Astrocyte (in vitro differentiated cells and primary cell): Measurements from ENCODE around the gene FAM3B. TPM values are rescaled to one million over a fixed set of nuclear protein-coding genes. Genes with fewer than 3 reads are reported as not detected.

Source experiments
- DNase-seq: peaks from one replicate; pipeline ENCODE4 v3.0.0-alpha.2; 2010; ENCODE audit warnings: low read depth
- FAIRE-seq: peaks from 2 replicates; lab custom pipeline; 2011; peaks lifted over from hg19 to GRCh38; lab: Jason Lieb, UNC
- H2AFZ ChIP-seq: 2 replicates; pipeline ENCODE4 v1.6.0; 2012; ENCODE audit warnings: low read depth, low read length, inconsistent platforms
- H3K27ac ChIP-seq: 2 replicates; pipeline ENCODE4 v1.5.1; 2011; ENCODE audit warnings: low read depth, low read length, inconsistent platforms
- H3K27me3 ChIP-seq: 2 replicates; pipeline ENCODE4 v1.6.0; 2011; ENCODE audit warnings: low read length, inconsistent platforms; ENCODE audit not compliant: insufficient read depth
- H3K36me3 ChIP-seq: 2 replicates; pipeline ENCODE4 v1.5.1; 2011; ENCODE audit warnings: low read length, inconsistent platforms; ENCODE audit not compliant: insufficient read depth
- H3K4me1 ChIP-seq: 2 replicates; pipeline ENCODE4 v1.5.1; 2011; ENCODE audit warnings: low read length, inconsistent platforms; ENCODE audit not compliant: insufficient read depth
- H3K4me2 ChIP-seq: 2 replicates; pipeline ENCODE4 v1.6.0; 2012; ENCODE audit warnings: low read length, inconsistent platforms
- H3K4me3 ChIP-seq: 2 replicates; pipeline ENCODE4 v1.5.1; 2011; ENCODE audit warnings: low read depth, mild to moderate bottlenecking, low read length, inconsistent platforms; ENCODE audit not compliant: insufficient read depth
- H3K79me2 ChIP-seq: 2 replicates; pipeline ENCODE4 v1.6.0; 2012; ENCODE audit warnings: mild to moderate bottlenecking, low read length, inconsistent platforms; ENCODE audit not compliant: insufficient read depth
- H3K9ac ChIP-seq: 2 replicates; pipeline ENCODE4 v1.6.0; 2012; ENCODE audit warnings: mild to moderate bottlenecking, low read length, inconsistent platforms
- H3K9me3 ChIP-seq: 2 replicates; pipeline ENCODE4 v1.5.1; 2012; ENCODE audit warnings: low read depth, mild to moderate bottlenecking, low read length, inconsistent platforms; ENCODE audit not compliant: insufficient read depth
- H4K20me1 ChIP-seq: 2 replicates; pipeline ENCODE4 v1.6.0; 2012; ENCODE audit warnings: low read length, inconsistent platforms; ENCODE audit not compliant: insufficient read depth
- H3K27ac Mint-ChIP-seq: one replicate; pipeline ENCODE4 v1.8.0; 2021; ENCODE audit warnings: mild to moderate bottlenecking, mixed read lengths; ENCODE audit not compliant: unreplicated experiment
- H3K27me3 Mint-ChIP-seq: one replicate; pipeline ENCODE4 v1.8.0; 2021; ENCODE audit warnings: low read depth, mixed read lengths; ENCODE audit not compliant: unreplicated experiment
- H3K36me3 Mint-ChIP-seq: one replicate; pipeline ENCODE4 v1.8.0; 2021; ENCODE audit warnings: low read depth, mixed read lengths; ENCODE audit not compliant: unreplicated experiment
- H3K4me1 Mint-ChIP-seq: one replicate; pipeline ENCODE4 v1.8.0; 2021; ENCODE audit warnings: low read depth, mixed read lengths; ENCODE audit not compliant: unreplicated experiment
- H3K4me3 Mint-ChIP-seq: one replicate; pipeline ENCODE4 v1.8.0; 2021; ENCODE audit warnings: mild to moderate bottlenecking, moderate library complexity, mixed read lengths; ENCODE audit not compliant: unreplicated experiment
- H3K9me3 Mint-ChIP-seq: one replicate; pipeline ENCODE4 v1.8.0; 2021; ENCODE audit warnings: mild to moderate bottlenecking, mixed read lengths; ENCODE audit not compliant: unreplicated experiment
- EZH2 ChIP-seq: IDR thresholded peaks from 2 replicates; pipeline ENCODE4 v1.6.1; 2012; ENCODE audit warnings: mild to moderate bottlenecking, low read length, inconsistent platforms; ENCODE audit not compliant: insufficient read depth
- total RNA-seq: library from RNA; stranded (reverse); gene quantifications from 2 replicates; pipeline ENCODE4 v1.2.1, GENCODE V29; 2021
- TF ChIP-seq, protein P1 (sequence below): IDR thresholded peaks from 2 replicates; pipeline ENCODE4 v1.5.1; 2011; ENCODE audit warnings: low read depth, mild to moderate bottlenecking, inconsistent platforms, low read length, moderate library complexity; ENCODE audit not compliant: insufficient read depth

Gene FAM3B
- total RNA-seq, 1 donor from 2014 or later: not detected

DNA sequence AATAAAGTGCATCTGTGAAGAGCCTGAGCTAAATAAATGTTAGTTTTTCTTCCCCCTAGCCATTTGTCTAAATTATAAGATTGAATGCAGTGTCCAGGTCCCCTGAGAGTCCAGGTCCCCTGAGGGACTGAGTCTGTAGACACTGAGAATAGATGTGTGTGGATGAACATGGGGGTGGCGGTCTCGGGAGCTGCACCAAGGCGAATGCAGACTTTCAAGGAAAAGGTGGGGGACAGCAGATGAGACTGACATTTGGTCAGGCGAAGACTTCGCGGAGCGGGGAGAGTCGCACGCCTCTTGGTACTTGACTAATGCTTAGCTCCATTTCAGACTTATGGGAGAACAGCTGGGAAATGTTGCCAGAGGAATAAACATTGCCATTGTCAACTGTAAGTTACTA lies 27.5 kb downstream of the FAM3B start:
- Histone ChIP-seq H3K27me3 (peaks cover 2% of the 10 kb centered on the region), H3K9me3 (no peaks in the 10 kb centered on the region), H3K36me3 (no peaks in the 10 kb centered on the region), H3K27ac (no peak overlapping the region), H3K4me2 (no peak overlapping the region), H3K9ac (no peak overlapping the region), H3K4me1 (no peaks in the 10 kb centered on the region), H2AFZ (no peak overlapping the region), H3K79me2 (no peaks in the 10 kb centered on the region), H3K4me3 (no peak overlapping the region), H4K20me1 (no peaks in the 10 kb centered on the region)
- TF ChIP-seq, protein P1, sequence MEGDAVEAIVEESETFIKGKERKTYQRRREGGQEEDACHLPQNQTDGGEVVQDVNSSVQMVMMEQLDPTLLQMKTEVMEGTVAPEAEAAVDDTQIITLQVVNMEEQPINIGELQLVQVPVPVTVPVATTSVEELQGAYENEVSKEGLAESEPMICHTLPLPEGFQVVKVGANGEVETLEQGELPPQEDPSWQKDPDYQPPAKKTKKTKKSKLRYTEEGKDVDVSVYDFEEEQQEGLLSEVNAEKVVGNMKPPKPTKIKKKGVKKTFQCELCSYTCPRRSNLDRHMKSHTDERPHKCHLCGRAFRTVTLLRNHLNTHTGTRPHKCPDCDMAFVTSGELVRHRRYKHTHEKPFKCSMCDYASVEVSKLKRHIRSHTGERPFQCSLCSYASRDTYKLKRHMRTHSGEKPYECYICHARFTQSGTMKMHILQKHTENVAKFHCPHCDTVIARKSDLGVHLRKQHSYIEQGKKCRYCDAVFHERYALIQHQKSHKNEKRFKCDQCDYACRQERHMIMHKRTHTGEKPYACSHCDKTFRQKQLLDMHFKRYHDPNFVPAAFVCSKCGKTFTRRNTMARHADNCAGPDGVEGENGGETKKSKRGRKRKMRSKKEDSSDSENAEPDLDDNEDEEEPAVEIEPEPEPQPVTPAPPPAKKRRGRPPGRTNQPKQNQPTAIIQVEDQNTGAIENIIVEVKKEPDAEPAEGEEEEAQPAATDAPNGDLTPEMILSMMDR: no peak
- TF ChIP-seq EZH2: no peak
- peaks cover 10% of the 10 kb centered on the region for H3K9me3 Mint-ChIP-seq
- no peak overlapping the region for H3K27ac Mint-ChIP-seq
- H3K4me1 Mint-ChIP-seq: peaks cover 2% of the 10 kb centered on the region
- no peaks in the 10 kb centered on the region for H3K36me3 Mint-ChIP-seq
- H3K27me3 Mint-ChIP-seq: peaks cover 13% of the 10 kb centered on the region
- no peak for DNase-seq
- no peak overlapping the region for H3K4me3 Mint-ChIP-seq
- FAIRE-seq: no peak

DNA sequence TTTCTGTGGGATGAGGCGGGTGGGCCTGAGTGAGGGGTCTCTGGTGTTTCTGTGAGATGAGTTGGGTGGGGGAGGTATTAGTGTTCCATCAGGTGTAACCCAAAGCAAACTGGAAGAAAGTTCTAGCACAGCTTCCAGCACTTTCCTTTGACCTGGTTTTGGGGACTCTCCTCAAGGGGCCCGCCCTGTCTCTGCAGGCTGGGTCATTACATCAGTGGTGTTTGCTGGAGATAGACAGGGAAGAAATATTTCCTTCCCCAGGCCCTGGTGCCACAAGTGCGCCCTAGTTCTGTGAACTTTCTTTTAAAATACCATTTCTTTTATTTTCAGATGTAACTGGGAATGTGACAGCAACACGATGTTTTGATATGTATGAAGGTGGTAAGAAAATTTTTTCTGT lies 28.8 kb downstream of the FAM3B start:
- Mint-ChIP-seq H3K9me3 (peaks cover 10% of the 10 kb centered on the region), H3K4me3 (no peak overlapping the region)
- H3K9ac ChIP-seq: no peak overlapping the region

More for the DNA sequence above, 28.8 kb downstream of the FAM3B start:
- Histone ChIP-seq H3K36me3 (no peaks in the 10 kb centered on the region), H3K79me2 (no peaks in the 10 kb centered on the region), H3K9me3 (no peaks in the 10 kb centered on the region), H4K20me1 (no peaks in the 10 kb centered on the region), H3K27me3 (peaks cover 2% of the 10 kb centered on the region), H3K4me1 (no peaks in the 10 kb centered on the region), H3K27ac (no peak overlapping the region), H3K4me2 (no peak overlapping the region), H3K4me3 (no peak overlapping the region), H2AFZ (no peak overlapping the region)
- no peaks in the 10 kb centered on the region for H3K36me3 Mint-ChIP-seq
- TF ChIP-seq, protein P1: no peak
- TF ChIP-seq EZH2: no peak
- H3K4me1 Mint-ChIP-seq: peaks cover 2% of the 10 kb centered on the region
- FAIRE-seq: no peak
- peaks cover 15% of the 10 kb centered on the region for H3K27me3 Mint-ChIP-seq
- H3K27ac Mint-ChIP-seq: no peak overlapping the region
- DNase-seq: no peak
